K562 (cell line): ENCODE measurements around the gene MED22. TPM values are rescaled to one million over a fixed set of nuclear protein-coding genes. Genes with fewer than 3 reads are reported as not detected.

ENCODE experiments used
- GATAD2A ChIP-seq: fragments of 450-650 bp; IDR thresholded peaks from 2 replicates; pipeline ENCODE4 v1.6.1; 2017
- HNRNPK ChIP-seq: fragments of 200-400 bp; formaldehyde crosslinking; IDR thresholded peaks from one replicate; pipeline ENCODE4 v1.6.1; 2018; ENCODE audit warnings: mild to moderate bottlenecking, low read depth, low read length; ENCODE audit not compliant: poor library complexity, severe bottlenecking
- HOXB6 ChIP-seq: fragments of 250-450 bp; sonication (Bioruptor Pico); IDR thresholded peaks from 2 replicates; pipeline ENCODE4 v1.5.1; 2022; ENCODE audit warnings: mild to moderate bottlenecking, borderline replicate concordance
- MAFK ChIP-seq: IDR thresholded peaks from 2 replicates; pipeline ENCODE4 v1.6.1; 2011; ENCODE audit warnings: low read length, improper control_type of control experiment
- MGA ChIP-seq: fragments of 450-650 bp; IDR thresholded peaks from 2 replicates; pipeline ENCODE4 v1.6.1; 2016; ENCODE audit warnings: mild to moderate bottlenecking, moderate library complexity
- POLR2AphosphoS2 ChIP-seq: IDR thresholded peaks from 2 replicates; pipeline ENCODE4 v1.6.1; 2012; ENCODE audit warnings: low read length, improper control_type of control experiment
- SP1 ChIP-seq: sonication (generic); formaldehyde crosslinking; IDR thresholded peaks from 2 replicates; pipeline ENCODE4 v1.8.1; 2022; ENCODE audit warnings: mild to moderate bottlenecking, missing genetic modification reagents
- ZBTB49 ChIP-seq: sonication (generic); formaldehyde crosslinking; IDR thresholded peaks from 2 replicates; pipeline ENCODE4 v1.8.0; 2022; ENCODE audit warnings: missing genetic modification reagents, mild to moderate bottlenecking, borderline replicate concordance
- ZKSCAN1 ChIP-seq: fragments of 150-350 bp; IDR thresholded peaks from 2 replicates; pipeline ENCODE4 v1.6.1; 2016; ENCODE audit warnings: low read depth, low read length
- ZNF778 ChIP-seq: fragments of 450-650 bp; formaldehyde crosslinking; IDR thresholded peaks from 2 replicates; pipeline ENCODE4 v1.4.0; 2020; ENCODE audit warnings: mild to moderate bottlenecking, moderate library complexity
- polyA plus RNA-seq, 8 experiments: library from polyadenylated mRNA; depleted of rRNA in 4 of 8; stranded (reverse) in 5 of 8; unstranded in 3 of 8; fragments of >200 nt; fragmentation: Nextera tagmentation in 2 of 8; fragmentation: Illumina TruSeq in 1 of 8; extraction: Ambion mirVana in 2 of 8; extraction: Trizol in 1 of 8; gene quantifications; 2 replicates each; pipeline versions ENCODE4 v1.2.1 to v1.2.3, GENCODE V29; 2011 to 2014; ENCODE audit warnings: inconsistent platforms in 1 of 8, missing spikeins in 1 of 8
- total RNA-seq, 7 experiments: library from RNA; depleted of rRNA in 6 of 7; stranded (reverse); fragments of >200 nt in 6 of 7; fragmentation: Illumina TruSeq in 2 of 7; extraction: Trizol in 2 of 7; gene quantifications; 2 replicates each; pipeline versions ENCODE4 v1.2.1 to v1.2.3, GENCODE V29; 2011 to 2021; ENCODE audit warnings: low replicate concordance in 1 of 7
- TF ChIP-seq, protein P1 (sequence below): fragments of 200-800 bp; sonication (Bioruptor generic); IDR thresholded peaks from 2 replicates; pipeline ENCODE4 v1.6.1; 2017; ENCODE audit warnings: missing genetic modification characterization, missing compliant biosample characterization

MED22 gene
- total and polyA plus RNA-seq, 9 of the 15 experiments (the other 6 are each of a cell fraction or from before 2014, with no cell fraction given) = 0.73 to 35.6 (median 22.3) TPM

DNA sequence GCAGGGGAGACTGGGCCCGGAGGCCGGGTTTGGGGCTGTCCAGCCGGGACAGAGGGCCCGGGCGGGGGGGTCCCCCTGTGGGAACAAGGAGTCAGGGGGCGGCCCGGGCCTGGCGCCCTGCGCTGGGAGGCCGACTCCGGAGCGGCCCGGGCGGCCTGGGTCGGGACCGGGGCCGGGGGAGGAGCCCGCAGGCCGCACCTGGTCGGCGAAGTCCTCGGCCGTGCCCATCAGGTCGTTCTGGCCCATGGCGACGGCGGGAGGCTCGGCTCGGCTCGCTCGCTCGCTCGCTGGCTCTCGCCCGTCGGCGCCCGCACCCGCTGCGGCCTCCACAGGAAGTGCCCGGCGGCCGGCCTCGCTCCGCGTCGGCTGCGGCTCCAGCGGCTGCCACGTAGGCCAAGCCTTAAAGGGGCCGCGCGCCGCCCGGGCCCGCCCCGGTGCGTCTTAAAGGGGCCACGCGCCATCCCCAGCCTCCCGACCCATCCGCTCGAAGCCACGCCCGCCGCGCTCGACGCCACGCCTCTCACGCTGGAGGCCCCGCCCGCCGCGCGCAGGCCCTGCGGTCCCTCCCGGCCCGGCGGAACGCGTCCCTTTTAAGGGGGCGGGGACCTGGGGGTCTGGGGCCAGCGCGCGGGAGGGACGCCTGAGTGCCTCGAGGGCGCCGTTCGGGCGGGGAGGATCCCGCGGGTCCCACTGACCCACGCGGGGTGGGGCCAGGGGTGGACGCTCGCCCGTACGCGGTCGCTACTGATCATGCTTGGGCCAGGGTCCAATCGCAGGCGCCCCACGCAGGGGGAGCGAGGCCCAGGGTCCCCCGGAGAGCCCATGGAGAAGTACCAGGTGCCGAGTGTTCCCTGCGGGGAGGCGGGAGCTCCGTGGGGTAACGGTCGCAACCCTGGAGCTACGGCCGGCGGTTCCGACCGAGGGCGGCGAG, 28.1 kb upstream of the MED22 start, which contains the start of the genes STKLD1 and SURF4 (continued):
- TF ChIP-seq GATAD2A (0 out of 2 replicates have a peak, but pooled peaks have one; percentile 30), ZBTB49 (CRISPR knock-in tag) (no peak), POLR2AphosphoS2 (no peak), ZKSCAN1 (no peak), SP1 (peak; percentile 94), MGA (peak; percentile 89), HOXB6 (CRISPR knock-in tag) (no peak), ZNF778 (no peak), HNRNPK (no peak), MAFK (no peak)
- TF ChIP-seq, protein P1, sequence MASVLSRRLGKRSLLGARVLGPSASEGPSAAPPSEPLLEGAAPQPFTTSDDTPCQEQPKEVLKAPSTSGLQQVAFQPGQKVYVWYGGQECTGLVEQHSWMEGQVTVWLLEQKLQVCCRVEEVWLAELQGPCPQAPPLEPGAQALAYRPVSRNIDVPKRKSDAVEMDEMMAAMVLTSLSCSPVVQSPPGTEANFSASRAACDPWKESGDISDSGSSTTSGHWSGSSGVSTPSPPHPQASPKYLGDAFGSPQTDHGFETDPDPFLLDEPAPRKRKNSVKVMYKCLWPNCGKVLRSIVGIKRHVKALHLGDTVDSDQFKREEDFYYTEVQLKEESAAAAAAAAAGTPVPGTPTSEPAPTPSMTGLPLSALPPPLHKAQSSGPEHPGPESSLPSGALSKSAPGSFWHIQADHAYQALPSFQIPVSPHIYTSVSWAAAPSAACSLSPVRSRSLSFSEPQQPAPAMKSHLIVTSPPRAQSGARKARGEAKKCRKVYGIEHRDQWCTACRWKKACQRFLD (CRISPR knock-in tag) = peak; percentile 75
